ENCODE measurements around the gene ZNF385B.

ZNF385B gene

DNA sequence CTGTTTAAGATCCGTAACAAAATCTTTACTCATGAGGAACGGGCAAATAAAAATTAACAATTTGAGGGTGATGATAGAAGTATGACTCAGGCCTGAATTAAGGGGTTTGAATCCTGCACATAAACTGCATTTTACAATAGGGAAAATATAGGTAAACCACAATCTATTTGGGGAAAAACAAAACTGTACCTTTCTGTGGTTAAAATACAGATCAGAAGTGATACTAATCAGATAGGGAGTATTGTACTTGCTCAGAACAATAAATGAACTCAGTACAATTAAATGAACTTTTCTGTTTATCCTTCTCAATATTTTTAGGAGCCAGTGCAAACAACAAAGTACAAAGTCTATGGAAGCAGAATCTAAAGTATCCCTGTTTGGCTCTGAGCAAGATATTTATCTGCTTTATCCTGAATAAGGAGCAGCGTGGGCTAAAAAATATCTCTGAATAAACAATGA lies 287.3 kb downstream of the ZNF385B start:
- Histone ChIP-seq H3K36me3 (ENCODE audit: control insufficient read depth, insufficient read depth, low read length) (no peaks in the 10 kb centered on the region), H3K4me1 (ENCODE audit: control insufficient read depth, insufficient read depth, low read length) (no peaks in the 10 kb centered on the region), H3K27me3 (ENCODE audit: control insufficient read depth, insufficient read depth, low read length) (no peaks in the 10 kb centered on the region), H3K27ac (ENCODE audit: low read depth, low read length) (no peak overlapping the region), H3K9ac (ENCODE audit: low read length) (no peak overlapping the region), H3K4me3 (ENCODE audit: low read length) (no peak overlapping the region)

DNA sequence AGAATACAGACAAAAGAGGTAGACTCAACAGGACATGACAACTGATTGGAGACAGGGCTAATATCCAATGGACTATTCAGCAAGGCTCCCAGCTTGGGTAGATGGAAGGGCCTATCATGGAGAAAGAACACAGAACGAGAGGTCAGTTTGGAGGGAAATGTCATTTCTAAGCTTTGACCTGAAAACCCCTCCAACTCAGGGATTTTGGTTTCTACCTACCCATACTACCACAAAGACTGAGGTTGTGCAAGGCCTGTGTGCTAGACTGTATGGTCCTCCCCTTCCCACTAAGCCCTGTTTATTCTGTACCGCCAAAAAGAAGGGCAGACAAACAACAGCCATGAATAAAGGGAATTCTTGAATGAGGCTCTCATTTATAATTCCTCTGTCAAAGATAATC lies 288.9 kb downstream of the ZNF385B start:
- no peaks in the 10 kb centered on the region for H3K27me3 ChIP-seq (ENCODE audit: control insufficient read depth, insufficient read depth, low read length)
- H3K4me1 ChIP-seq (ENCODE audit: control insufficient read depth, insufficient read depth, low read length) = no peaks in the 10 kb centered on the region
- no peak overlapping the region for H3K9ac ChIP-seq (ENCODE audit: low read length)
- H3K4me3 ChIP-seq (ENCODE audit: low read length) = no peak overlapping the region
- H3K27ac ChIP-seq (ENCODE audit: low read depth, low read length) = no peak overlapping the region
- no peaks in the 10 kb centered on the region for H3K36me3 ChIP-seq (ENCODE audit: control insufficient read depth, insufficient read depth, low read length)

DNA sequence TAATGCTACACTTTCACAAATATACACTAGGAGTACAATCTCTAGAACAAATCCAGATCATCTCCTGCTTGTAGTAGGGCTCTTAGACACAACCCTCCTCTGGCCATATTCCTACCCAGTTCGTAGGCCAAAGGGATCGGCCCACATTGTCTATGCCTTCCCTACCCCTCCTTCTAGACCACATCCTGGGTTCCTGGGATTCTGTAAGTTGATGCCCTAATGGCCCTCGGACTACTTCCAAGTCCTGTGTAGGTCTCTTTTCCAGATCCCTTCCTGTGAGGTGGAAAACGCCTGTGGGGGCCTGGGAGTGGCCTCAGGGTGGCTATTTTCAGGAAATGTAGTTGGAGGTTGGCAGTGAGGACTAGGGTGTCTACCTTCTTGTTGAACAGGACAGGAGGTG lies 289.7 kb downstream of the ZNF385B start:
- no peak overlapping the region for H3K4me3 ChIP-seq (ENCODE audit: low read length)
- H3K27ac ChIP-seq (ENCODE audit: low read depth, low read length) = no peak overlapping the region
- H3K36me3 ChIP-seq (ENCODE audit: control insufficient read depth, insufficient read depth, low read length) = no peaks in the 10 kb centered on the region
- no peak overlapping the region for H3K9ac ChIP-seq (ENCODE audit: low read length)
- H3K4me1 ChIP-seq (ENCODE audit: control insufficient read depth, insufficient read depth, low read length) = no peaks in the 10 kb centered on the region
- no peaks in the 10 kb centered on the region for H3K27me3 ChIP-seq (ENCODE audit: control insufficient read depth, insufficient read depth, low read length)

DNA sequence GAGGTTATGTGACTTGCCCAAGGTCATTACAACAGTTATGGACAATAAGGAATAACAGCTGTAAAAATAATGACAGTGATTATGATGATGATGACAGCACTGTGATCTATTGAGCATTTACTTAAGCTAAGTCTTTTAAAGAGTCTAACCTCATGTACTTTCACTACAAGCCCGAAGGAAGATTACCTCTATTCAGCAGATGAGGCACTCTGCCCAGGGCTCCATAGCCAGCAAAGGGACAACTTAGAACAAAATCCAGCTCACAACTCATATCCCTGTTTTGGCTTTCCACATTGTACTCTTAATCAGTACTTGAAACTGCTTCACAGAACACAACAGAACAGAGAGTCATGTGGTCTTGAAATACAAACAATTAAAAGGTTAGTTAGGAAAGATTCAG lies 290.2 kb downstream of the ZNF385B start:
- Histone ChIP-seq H3K4me3 (ENCODE audit: low read length) (no peak overlapping the region), H3K27ac (ENCODE audit: low read depth, low read length) (no peak overlapping the region), H3K4me1 (ENCODE audit: control insufficient read depth, insufficient read depth, low read length) (no peaks in the 10 kb centered on the region), H3K9ac (ENCODE audit: low read length) (no peak overlapping the region), H3K36me3 (ENCODE audit: control insufficient read depth, insufficient read depth, low read length) (no peaks in the 10 kb centered on the region), H3K27me3 (ENCODE audit: control insufficient read depth, insufficient read depth, low read length) (no peaks in the 10 kb centered on the region)

DNA sequence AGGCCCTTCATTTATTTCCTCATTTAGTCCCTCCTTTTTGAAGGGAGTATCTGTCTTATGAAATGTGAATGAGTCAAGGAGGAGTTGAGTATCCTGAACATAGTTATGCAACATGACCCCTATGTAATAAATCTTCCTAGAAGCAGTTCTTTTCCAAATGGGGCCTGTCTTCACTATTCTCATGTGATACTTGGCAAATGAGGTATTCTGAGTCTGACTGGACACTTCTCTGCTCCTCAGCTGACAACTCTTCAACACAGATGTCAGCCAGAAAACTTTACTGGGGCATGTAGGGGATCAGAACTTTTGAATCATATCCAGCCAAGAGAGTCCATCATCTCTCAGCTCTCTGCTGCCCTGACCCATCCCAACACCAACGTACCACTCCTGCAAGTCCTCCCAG lies 291.6 kb downstream of the ZNF385B start:
- no peaks in the 10 kb centered on the region for H3K36me3 ChIP-seq (ENCODE audit: control insufficient read depth, insufficient read depth, low read length)
- no peaks in the 10 kb centered on the region for H3K27me3 ChIP-seq (ENCODE audit: control insufficient read depth, insufficient read depth, low read length)
- H3K4me3 ChIP-seq (ENCODE audit: low read length) = no peak overlapping the region
- H3K4me1 ChIP-seq (ENCODE audit: control insufficient read depth, insufficient read depth, low read length) = no peaks in the 10 kb centered on the region
- H3K27ac ChIP-seq (ENCODE audit: low read depth, low read length) = no peak overlapping the region
- no peak overlapping the region for H3K9ac ChIP-seq (ENCODE audit: low read length)

DNA sequence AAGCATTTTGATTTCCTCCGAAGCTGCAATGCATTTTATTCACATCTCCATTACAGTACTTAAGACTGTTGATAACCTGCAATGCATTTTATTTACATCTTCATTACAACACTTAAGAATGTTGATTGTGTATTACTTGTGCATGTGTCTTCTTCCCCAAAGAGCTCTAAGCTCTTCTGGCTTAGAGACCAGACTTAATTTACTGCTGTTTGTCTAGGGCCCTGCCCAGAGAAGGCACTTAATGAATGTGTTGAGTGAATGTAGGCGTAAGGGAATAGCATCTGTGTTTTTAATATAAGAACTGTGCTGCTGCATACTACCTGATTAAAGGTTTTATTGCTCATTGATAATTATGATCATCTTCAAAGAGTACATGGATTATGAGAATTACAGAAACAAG lies 295.6 kb downstream of the ZNF385B start:
- Histone ChIP-seq H3K9ac (ENCODE audit: low read length) (no peak overlapping the region), H3K27me3 (ENCODE audit: control insufficient read depth, insufficient read depth, low read length) (no peaks in the 10 kb centered on the region), H3K36me3 (ENCODE audit: control insufficient read depth, insufficient read depth, low read length) (no peaks in the 10 kb centered on the region), H3K4me1 (ENCODE audit: control insufficient read depth, insufficient read depth, low read length) (no peaks in the 10 kb centered on the region), H3K27ac (ENCODE audit: low read depth, low read length) (no peak overlapping the region), H3K4me3 (ENCODE audit: low read length) (no peak overlapping the region)

DNA sequence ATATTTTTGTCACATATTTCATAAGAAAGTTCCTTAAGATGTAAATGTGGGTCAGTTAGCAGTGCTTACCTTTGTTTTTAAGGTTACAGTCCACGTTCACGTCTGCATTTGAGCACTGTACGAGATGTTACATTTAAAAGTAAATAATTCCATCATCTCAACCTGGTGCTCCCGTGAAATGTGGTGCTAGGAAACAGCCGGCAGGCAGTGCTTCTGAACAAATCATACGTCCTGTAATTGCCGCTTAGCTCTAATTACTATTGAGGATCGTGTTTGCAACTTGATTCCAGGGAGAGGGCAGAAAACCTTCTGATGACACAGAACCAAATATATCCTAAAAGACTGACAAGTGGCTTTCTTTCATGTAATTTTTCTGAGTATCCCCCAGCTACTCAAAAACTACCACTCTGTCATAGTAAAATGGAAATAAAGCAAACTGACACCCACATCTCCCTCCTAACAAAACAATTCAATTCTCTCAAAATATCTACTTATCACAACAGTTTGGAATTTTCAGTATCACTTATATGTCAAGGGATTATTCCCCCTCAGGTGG lies 299.0 kb downstream of the ZNF385B start:
- Histone ChIP-seq H3K4me3 (ENCODE audit: low read length) (no peak overlapping the region), H3K36me3 (ENCODE audit: control insufficient read depth, insufficient read depth, low read length) (no peaks in the 10 kb centered on the region), H3K27ac (ENCODE audit: low read depth, low read length) (no peak overlapping the region), H3K9ac (ENCODE audit: low read length) (no peak overlapping the region), H3K4me1 (ENCODE audit: control insufficient read depth, insufficient read depth, low read length) (no peaks in the 10 kb centered on the region), H3K27me3 (ENCODE audit: control insufficient read depth, insufficient read depth, low read length) (no peaks in the 10 kb centered on the region)

DNA sequence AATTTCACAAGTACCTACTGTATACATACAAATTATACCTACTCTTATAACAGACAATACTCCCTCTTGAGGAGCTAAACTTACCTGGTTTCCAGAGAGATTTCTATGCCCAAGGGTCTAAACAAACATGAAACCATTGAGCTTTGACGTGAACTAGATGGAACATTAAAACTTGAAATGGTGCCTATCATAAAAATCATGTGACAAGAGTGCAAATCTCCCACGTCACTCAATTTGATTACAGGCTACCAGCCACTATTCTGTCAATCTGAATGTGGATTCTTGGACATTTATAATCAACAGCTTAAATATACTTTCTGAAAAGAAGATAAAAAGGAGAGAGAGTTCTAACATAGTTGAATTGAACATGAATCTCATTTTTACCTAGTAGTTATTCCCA lies 299.7 kb downstream of the ZNF385B start:
- Histone ChIP-seq H3K27me3 (ENCODE audit: control insufficient read depth, insufficient read depth, low read length) (no peaks in the 10 kb centered on the region), H3K4me1 (ENCODE audit: control insufficient read depth, insufficient read depth, low read length) (no peaks in the 10 kb centered on the region), H3K27ac (ENCODE audit: low read depth, low read length) (no peak overlapping the region), H3K4me3 (ENCODE audit: low read length) (no peak overlapping the region), H3K9ac (ENCODE audit: low read length) (no peak overlapping the region), H3K36me3 (ENCODE audit: control insufficient read depth, insufficient read depth, low read length) (no peaks in the 10 kb centered on the region)

DNA sequence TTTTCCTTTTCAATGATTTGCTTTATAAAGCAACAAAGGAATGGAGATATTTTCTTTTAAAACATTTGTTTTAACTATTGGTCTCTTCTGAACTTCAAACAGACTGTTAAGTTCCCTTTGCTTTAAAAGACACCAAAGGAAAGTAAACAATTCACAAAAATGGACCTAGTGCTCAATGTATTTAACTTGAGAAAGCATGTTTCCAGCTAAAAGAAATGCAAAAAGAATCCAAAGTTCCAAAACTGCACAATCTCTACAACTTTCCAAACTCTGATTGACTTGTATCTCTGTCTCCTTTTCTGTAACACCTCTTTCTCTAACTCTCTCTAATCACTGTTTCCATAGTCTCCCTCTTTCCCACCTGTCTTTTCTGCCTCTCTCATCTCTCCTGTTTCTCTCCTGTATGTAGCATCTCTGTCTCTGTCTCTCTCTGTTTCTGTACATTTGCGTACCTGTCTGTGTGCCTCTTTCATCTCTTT lies 301.1 kb downstream of the ZNF385B start:
- H3K27me3 ChIP-seq (ENCODE audit: control insufficient read depth, insufficient read depth, low read length) = no peaks in the 10 kb centered on the region
- no peaks in the 10 kb centered on the region for H3K4me1 ChIP-seq (ENCODE audit: control insufficient read depth, insufficient read depth, low read length)
- H3K9ac ChIP-seq (ENCODE audit: low read length) = no peak overlapping the region
- H3K4me3 ChIP-seq (ENCODE audit: low read length) = no peak overlapping the region
- H3K27ac ChIP-seq (ENCODE audit: low read depth, low read length) = no peak overlapping the region
- H3K36me3 ChIP-seq (ENCODE audit: control insufficient read depth, insufficient read depth, low read length) = no peaks in the 10 kb centered on the region

DNA sequence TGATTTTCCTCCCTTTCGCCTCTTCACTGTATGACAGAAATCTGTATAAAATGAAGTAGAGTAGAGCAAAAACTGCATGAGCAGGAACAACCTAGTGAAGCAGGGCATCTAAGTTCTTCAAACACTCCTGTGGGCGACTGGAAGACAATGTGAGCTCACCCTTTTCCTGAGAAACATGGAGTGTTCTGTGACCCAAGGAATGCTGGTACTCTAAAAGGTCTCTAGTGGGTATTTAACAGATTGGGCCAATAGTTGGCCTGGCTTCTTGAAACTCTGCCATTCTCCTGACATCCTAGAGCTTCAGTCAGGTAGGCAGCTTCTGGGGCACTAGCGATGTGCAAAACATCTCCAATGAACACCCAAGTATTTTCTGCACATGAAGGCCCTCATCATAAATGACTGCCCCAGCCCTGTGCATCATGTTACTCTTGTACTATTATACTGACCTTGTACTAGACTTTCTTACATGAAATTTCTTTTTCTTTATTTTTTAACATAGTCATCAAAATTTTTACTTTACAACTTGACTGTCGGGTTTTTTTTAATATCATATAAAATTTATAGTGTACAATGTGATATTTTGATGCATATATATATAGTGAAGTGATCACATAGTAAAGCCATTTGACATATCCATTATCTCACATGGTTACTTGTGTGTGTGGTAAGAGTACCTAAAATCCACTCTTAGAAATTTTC lies 302.2 kb downstream of the ZNF385B start:
- Histone ChIP-seq H3K9ac (ENCODE audit: low read length) (no peak overlapping the region), H3K36me3 (ENCODE audit: control insufficient read depth, insufficient read depth, low read length) (no peaks in the 10 kb centered on the region), H3K27me3 (ENCODE audit: control insufficient read depth, insufficient read depth, low read length) (no peaks in the 10 kb centered on the region), H3K4me3 (ENCODE audit: low read length) (no peak overlapping the region), H3K4me1 (ENCODE audit: control insufficient read depth, insufficient read depth, low read length) (no peaks in the 10 kb centered on the region), H3K27ac (ENCODE audit: low read depth, low read length) (no peak overlapping the region)

DNA sequence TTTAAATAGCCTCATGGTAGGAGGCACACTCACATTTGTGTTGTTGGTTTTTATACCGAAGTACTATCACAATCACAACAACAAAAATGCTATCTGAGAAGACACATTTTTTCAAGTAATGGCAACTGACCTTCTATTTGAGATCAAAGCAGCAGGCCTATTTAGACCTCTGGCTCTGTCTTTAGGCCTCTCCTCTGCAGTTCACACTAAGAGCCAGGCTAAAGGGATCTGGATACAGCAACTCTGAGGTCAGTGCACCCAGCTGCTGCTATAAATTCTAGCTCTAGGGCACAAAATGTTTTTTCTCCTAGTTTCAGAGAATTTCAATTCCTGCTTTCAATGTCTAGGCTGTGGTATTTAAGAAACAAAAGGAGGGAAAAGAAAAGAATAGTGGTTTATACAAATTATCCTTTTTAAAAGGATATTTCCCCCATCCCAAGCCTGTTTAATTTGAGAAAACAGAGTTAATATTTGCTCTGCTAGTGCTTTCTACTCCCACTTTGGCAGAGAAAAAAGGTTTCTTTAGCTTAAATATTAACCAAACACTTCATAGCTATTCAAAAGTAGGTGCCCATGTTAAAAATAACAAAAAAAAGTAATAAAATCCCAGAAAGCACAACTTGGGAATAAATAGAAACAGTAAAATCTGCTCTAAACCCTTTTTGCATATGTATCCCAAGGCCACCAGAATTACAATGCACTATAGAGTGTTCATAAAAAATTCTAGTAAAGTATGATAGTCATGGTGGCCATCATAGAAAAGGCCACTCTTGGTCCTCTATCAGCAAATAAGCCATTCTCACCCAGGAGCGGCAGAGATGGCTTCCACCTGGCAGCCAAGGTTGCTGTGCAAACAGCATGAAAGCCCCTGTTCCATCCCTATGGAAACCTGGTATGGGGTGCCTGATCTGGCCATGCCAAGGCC lies 303.1 kb downstream of the ZNF385B start:
- Histone ChIP-seq H3K36me3 (ENCODE audit: control insufficient read depth, insufficient read depth, low read length) (no peaks in the 10 kb centered on the region), H3K9ac (ENCODE audit: low read length) (no peak overlapping the region), H3K27me3 (ENCODE audit: control insufficient read depth, insufficient read depth, low read length) (no peaks in the 10 kb centered on the region), H3K4me3 (ENCODE audit: low read length) (no peak overlapping the region), H3K27ac (ENCODE audit: low read depth, low read length) (no peak overlapping the region), H3K4me1 (ENCODE audit: control insufficient read depth, insufficient read depth, low read length) (no peaks in the 10 kb centered on the region)

DNA sequence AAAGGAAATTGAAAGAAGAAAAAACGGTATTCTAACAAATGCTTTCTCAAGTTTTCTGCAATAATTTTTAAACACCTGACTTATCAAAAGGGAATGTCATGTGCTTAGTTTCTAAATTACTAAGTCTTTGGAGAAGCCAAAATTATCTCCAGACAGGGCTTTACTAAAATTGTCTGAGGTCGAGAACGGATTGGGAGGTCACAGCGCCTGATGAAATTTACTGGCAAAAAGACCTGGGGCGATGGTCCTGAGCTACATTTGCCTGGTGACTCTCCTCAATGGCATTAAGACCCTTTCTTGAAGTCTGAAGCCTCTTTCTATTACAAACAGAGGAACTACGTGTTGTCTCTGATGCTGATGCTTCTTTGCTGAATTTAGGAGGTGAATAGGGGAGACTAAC lies 305.0 kb downstream of the ZNF385B start:
- H3K9ac ChIP-seq (ENCODE audit: low read length) = no peak overlapping the region
- H3K27me3 ChIP-seq (ENCODE audit: control insufficient read depth, insufficient read depth, low read length) = no peaks in the 10 kb centered on the region
- H3K27ac ChIP-seq (ENCODE audit: low read depth, low read length) = no peak overlapping the region
- no peak overlapping the region for H3K4me3 ChIP-seq (ENCODE audit: low read length)
- H3K4me1 ChIP-seq (ENCODE audit: control insufficient read depth, insufficient read depth, low read length) = no peaks in the 10 kb centered on the region
- H3K36me3 ChIP-seq (ENCODE audit: control insufficient read depth, insufficient read depth, low read length) = no peaks in the 10 kb centered on the region
